ENCODE results near the gene CD109. TPM values are rescaled to one million over a fixed set of nuclear protein-coding genes. Genes with fewer than 3 reads are reported as not detected.
"Not testable (repeated sequence)": the region's sequence is repeated elsewhere in the genome, so short reads cannot be mapped to it uniquely, and the experiment has no call there.

CD109 gene
- total and polyA plus RNA-seq, 12 donors: 0.47 to 6.2 (median 3.3) TPM

DNA sequence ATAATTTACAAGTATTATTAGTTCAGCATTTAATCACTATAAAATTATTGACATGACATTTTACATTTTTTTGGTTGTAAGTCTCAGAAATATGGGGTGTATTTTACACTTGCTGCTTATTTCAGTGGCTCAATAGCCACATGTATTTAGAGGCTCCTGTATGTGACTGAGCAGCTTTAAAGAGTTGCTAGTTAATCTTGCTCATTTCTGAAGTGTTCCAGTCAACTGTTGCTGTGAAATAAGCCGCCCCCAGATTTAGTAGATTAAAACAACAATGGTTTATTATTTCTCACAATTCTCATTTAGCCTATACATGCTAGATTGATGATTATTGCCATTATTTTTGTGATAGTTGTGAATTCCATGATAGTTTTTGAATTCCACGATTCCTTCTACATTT, 23.0 kb downstream of the CD109 start:
- intact Hi-C loops (cut with DNase I): no loop called here
- no peak for DNase-seq
- no peak overlapping the region for H3K27ac ChIP-seq
- 71 to 77% (median 72%) methylated on average over 2 of the region's 2 CpGs for WGBS, 4 donors
- H3K36me3 ChIP-seq (replicated peaks in 1 of 2): no peaks in the 10 kb centered on the region
- H3K4me3 ChIP-seq: no peak overlapping the region
- no peaks in the 10 kb centered on the region for H3K4me1 ChIP-seq (replicated peaks in 1 of 2)
- no peak for TF ChIP-seq POLR2A (IDR thresholded peaks at IDR 0.05)
- TF ChIP-seq, protein P1, sequence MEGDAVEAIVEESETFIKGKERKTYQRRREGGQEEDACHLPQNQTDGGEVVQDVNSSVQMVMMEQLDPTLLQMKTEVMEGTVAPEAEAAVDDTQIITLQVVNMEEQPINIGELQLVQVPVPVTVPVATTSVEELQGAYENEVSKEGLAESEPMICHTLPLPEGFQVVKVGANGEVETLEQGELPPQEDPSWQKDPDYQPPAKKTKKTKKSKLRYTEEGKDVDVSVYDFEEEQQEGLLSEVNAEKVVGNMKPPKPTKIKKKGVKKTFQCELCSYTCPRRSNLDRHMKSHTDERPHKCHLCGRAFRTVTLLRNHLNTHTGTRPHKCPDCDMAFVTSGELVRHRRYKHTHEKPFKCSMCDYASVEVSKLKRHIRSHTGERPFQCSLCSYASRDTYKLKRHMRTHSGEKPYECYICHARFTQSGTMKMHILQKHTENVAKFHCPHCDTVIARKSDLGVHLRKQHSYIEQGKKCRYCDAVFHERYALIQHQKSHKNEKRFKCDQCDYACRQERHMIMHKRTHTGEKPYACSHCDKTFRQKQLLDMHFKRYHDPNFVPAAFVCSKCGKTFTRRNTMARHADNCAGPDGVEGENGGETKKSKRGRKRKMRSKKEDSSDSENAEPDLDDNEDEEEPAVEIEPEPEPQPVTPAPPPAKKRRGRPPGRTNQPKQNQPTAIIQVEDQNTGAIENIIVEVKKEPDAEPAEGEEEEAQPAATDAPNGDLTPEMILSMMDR (IDR thresholded peaks at IDR 0.05): no peak
- H3K27me3 ChIP-seq: no peaks in the 10 kb centered on the region
- no peaks in the 10 kb centered on the region for H3K9me3 ChIP-seq (replicated peaks in 1 of 3)

DNA sequence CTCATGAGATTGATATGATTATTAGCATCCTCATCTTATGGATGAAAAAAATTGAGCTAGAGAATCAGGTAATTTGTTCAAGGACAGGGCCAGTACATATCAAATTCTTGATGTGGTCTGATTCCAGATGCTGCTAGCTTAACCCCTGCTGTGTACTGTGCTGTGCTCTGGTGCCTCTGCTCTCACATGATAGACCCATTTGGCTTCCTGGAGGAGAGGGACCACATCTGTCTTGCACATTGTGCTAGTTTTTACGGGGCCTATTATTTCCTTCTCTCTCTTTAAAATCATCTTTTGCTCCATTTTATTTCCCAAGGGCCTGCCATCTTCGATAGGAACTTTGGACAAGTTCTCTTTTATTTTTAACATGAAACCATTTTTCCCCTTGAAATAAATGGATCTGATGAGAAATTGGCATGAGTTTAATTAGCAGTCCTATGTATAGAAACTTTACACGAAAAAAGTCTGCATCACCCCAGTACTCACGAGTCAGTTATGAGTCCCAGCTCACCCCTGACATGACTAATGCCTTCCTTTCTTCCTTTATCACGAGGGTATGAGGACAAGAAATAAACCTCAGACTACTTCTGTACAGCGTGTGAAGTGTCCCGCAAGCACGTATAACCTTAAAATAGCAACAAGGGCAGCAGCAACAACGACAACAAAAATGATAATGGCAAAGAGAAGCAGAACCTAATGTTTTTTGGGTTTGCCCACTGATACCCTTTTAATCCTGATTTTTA, 26.5 kb downstream of the CD109 start:
- intact Hi-C loops (cut with DNase I): no loop called here
- no peaks in the 10 kb centered on the region for H3K9me3 ChIP-seq (replicated peaks in 1 of 3)
- DNase-seq: no peak
- no peak overlapping the region for H3K4me3 ChIP-seq
- no peak overlapping the region for H3K27ac ChIP-seq
- no peaks in the 10 kb centered on the region for H3K36me3 ChIP-seq (replicated peaks in 1 of 2)
- no peak for TF ChIP-seq POLR2A (IDR thresholded peaks at IDR 0.05)
- TF ChIP-seq, protein P1 (IDR thresholded peaks at IDR 0.05): no peak
- 25 to 40% (median 30%) methylated on average over 9 of the region's 9 CpGs for WGBS, 4 donors
- no peaks in the 10 kb centered on the region for H3K27me3 ChIP-seq
- H3K4me1 ChIP-seq (replicated peaks in 1 of 2): no peaks in the 10 kb centered on the region

DNA sequence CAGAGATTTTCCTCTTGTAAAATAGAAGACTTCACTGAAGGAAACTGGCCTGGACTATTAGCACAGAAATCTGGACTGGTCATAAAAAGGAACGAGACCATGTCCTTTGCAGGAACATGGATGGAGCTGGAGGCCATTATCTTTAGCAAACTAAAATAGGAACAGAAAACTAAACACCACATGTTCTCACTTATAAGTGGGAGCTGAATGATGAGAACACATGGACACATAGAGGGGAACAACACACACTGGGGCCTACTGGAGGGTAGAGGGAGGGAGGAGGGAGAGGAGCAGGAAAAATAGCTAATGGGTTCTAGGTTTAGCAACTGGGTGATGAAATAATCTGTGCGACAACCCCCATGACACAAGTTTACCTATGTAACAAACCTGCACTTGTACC, 27.5 kb downstream of the CD109 start:
- H3K4me1 ChIP-seq (replicated peaks in 1 of 2); H3K9me3 ChIP-seq (replicated peaks in 1 of 3); H3K27me3 ChIP-seq; DNase-seq; H3K4me3 ChIP-seq; intact Hi-C loops (cut with DNase I); H3K27ac ChIP-seq; H3K36me3 ChIP-seq (replicated peaks in 1 of 2): not testable (repeated sequence)
- whole genome bisulfite sequencing, 4 donors: 69 to 81% (median 74%) methylated on average over 2 of the region's 2 CpGs

DNA sequence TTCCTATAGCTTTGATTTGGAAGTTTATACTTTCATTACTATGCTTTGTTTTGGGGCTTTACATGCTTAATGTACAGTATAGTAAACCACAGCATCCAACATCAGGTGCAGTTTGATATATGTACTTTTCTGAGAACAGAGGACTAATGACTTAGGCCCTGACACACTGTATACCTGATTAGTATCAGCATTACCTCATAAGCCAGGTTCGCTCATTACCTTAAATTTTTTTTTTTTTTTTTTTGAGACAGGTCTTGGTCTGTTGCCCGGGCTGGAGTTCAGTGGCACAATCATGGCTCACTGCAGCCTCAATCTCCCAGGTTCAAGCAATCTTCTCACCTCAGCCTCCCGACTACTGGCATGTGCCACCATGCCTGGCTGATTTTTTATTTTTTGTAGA, 28.4 kb downstream of the CD109 start:
- intact Hi-C loops (cut with DNase I): no loop called here
- no peak overlapping the region for H3K4me3 ChIP-seq
- H3K27me3 ChIP-seq: no peaks in the 10 kb centered on the region
- H3K36me3 ChIP-seq (replicated peaks in 1 of 2): no peaks in the 10 kb centered on the region
- no peak for DNase-seq
- TF ChIP-seq POLR2A (IDR thresholded peaks at IDR 0.05): no peak
- TF ChIP-seq, protein P1 (IDR thresholded peaks at IDR 0.05): no peak
- no peaks in the 10 kb centered on the region for H3K4me1 ChIP-seq (replicated peaks in 1 of 2)
- 79 to 91% (median 89%) methylated on average over 3 of the region's 3 CpGs for WGBS, 4 donors
- no peaks in the 10 kb centered on the region for H3K9me3 ChIP-seq (replicated peaks in 1 of 3)
- no peak overlapping the region for H3K27ac ChIP-seq

DNA sequence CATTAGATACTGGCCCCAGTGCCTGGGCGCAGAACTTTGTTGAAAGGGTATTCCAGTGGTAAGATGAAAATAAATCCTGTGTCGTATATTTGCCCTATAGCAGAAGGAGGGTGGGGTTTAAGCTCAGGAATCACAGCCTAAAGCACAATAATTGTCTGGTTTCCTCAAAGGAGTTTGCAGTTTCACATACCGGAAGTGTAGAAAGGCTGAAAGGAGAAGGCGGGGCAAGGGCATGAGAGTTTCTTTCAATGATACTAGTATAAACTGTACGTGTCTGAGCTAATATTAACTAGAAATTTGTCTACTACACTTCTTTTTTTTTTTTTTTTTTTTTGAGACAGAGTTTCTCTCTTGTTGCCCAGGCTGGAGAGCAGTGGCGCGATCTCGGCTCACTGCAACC, 29.2 kb downstream of the CD109 start:
- 61 to 71% (median 66%) methylated on average over 8 of the region's 8 CpGs for WGBS, 4 donors
- H3K4me3 ChIP-seq; H3K27me3 ChIP-seq; H3K27ac ChIP-seq; intact Hi-C loops (cut with DNase I); H3K9me3 ChIP-seq (replicated peaks in 1 of 3); H3K36me3 ChIP-seq (replicated peaks in 1 of 2); H3K4me1 ChIP-seq (replicated peaks in 1 of 2): not testable (repeated sequence)
- DNase-seq: peak in 2 of 7 donors; percentile 18 to 30

All from adrenal gland (tissue), 12 donors.